GM19023 (cell line): Measurements from ENCODE around the gene BUB1.
A peak's percentile ranks its signal among the peaks of the same experiment; 100 is the strongest.
"Not testable (repeated sequence)": the region's sequence is repeated elsewhere in the genome, so short reads cannot be mapped to it uniquely, and the experiment has no call there.

Source experiments
- ATAC-seq: cut with Tn5 transposase; IDR thresholded peaks from one replicate; pipeline ENCODE4 v1.9.1; 2021; ENCODE audit warnings: mild to moderate bottlenecking, moderate library complexity; ENCODE audit not compliant: unreplicated experiment

BUB1 gene

GRCh38 chr2:110691612-110692258 is 13.9 kb upstream of the BUB1 start:
- ATAC-seq, result no peak

- no peak for ATAC-seq
Measured at GRCh38 chr2:110690083-110690965, 12.5 kb upstream of the BUB1 start.

GRCh38 chr2:110688594-110689091 is 10.8 kb upstream of the BUB1 start:
- ATAC-seq, result no peak

- ATAC-seq, result not testable (repeated sequence)
Measured at GRCh38 chr2:110687775-110688484, 10.1 kb upstream of the BUB1 start.

GRCh38 chr2:110682872-110683271 is 5.0 kb upstream of the BUB1 start:
- ATAC-seq, result no peak

- no peak for ATAC-seq
Measured at GRCh38 chr2:110682267-110682666, 4.4 kb upstream of the BUB1 start.

GRCh38 chr2:110680709-110681108 is 2.8 kb upstream of the BUB1 start:
- ATAC-seq, result no peak

- no peak for ATAC-seq
Measured at GRCh38 chr2:110679865-110680264, 2.0 kb upstream of the BUB1 start.

GRCh38 chr2:110679337-110679707 is 1.5 kb upstream of the BUB1 start:
- ATAC-seq, result no peak

GRCh38 chr2:110678457-110679336 is 834 bp upstream of the BUB1 start:
- no peak for ATAC-seq

GRCh38 chr2:110677080-110677479 is 783 bp downstream of the BUB1 start:
- no peak for ATAC-seq

GRCh38 chr2:110675679-110676078 is 2.2 kb downstream of the BUB1 start:
- no peak for ATAC-seq

GRCh38 chr2:110674620-110675555 is 3.0 kb downstream of the BUB1 start:
- ATAC-seq, result peak; percentile 85

GRCh38 chr2:110673201-110673600 is 4.7 kb downstream of the BUB1 start:
- ATAC-seq, result no peak

GRCh38 chr2:110670826-110671225 is 7.0 kb downstream of the BUB1 start:
- no peak for ATAC-seq

GRCh38 chr2:110669079-110669478 is 8.8 kb downstream of the BUB1 start:
- ATAC-seq, result no peak

- ATAC-seq, result no peak
Measured at GRCh38 chr2:110667071-110667470, 10.8 kb downstream of the BUB1 start.

GRCh38 chr2:110664135-110664534 is 13.7 kb downstream of the BUB1 start:
- no peak for ATAC-seq

GRCh38 chr2:110662560-110662959 is 15.3 kb downstream of the BUB1 start:
- ATAC-seq, result no peak
